GM23338 (cell line): ENCODE results near the gene EFNA4. TPM values are rescaled to one million over a fixed set of nuclear protein-coding genes. Genes with fewer than 3 reads are reported as not detected.

Experiments
- ATAC-seq: fragments of 200-7000 bp; cut with Tn5 transposase; 3 replicates; pipeline ENCODE4 v1.9.1; 2020
- DNase-seq: peaks from one replicate; pipeline ENCODE4 v3.0.0-alpha.2; 2015; ENCODE audit warnings: low spot score
- H2AFZ ChIP-seq: fragments of 200-600 bp; sonication (generic); 2 replicates; pipeline ENCODE4 v1.8.0; 2016; ENCODE audit warnings: antibody characterized with exemption, mild to moderate bottlenecking, moderate library complexity
- H3F3A ChIP-seq: fragments of 200-600 bp; sonication (generic); replicated peaks from 2 replicates; pipeline ENCODE4 v1.8.0; 2017; ENCODE audit warnings: antibody characterized with exemption, mixed run types, low read depth
- H3K27ac ChIP-seq: fragments of 200-600 bp; sonication (generic); 2 replicates; pipeline ENCODE4 v1.6.1; 2016; ENCODE audit warnings: low read depth
- H3K27me3 ChIP-seq: fragments of 200-600 bp; sonication (generic); 2 replicates; pipeline ENCODE4 v1.8.0; 2016; ENCODE audit warnings: mild to moderate bottlenecking, mixed run types, moderate library complexity; ENCODE audit not compliant: insufficient read depth
- H3K36me3 ChIP-seq: fragments of 200-600 bp; sonication (generic); 2 replicates; pipeline ENCODE4 v1.8.0; 2016; ENCODE audit warnings: mild to moderate bottlenecking; ENCODE audit not compliant: insufficient read depth
- H3K4me1 ChIP-seq: fragments of 200-600 bp; sonication (generic); 2 replicates; pipeline ENCODE4 v1.8.0; 2016; ENCODE audit warnings: mild to moderate bottlenecking, moderate library complexity; ENCODE audit not compliant: insufficient read depth
- H3K4me2 ChIP-seq: fragments of 200-600 bp; sonication (generic); 2 replicates; pipeline ENCODE4 v1.7.1; 2017; ENCODE audit warnings: mixed run types
- H3K4me3 ChIP-seq: fragments of 200-600 bp; sonication (generic); 2 replicates; pipeline ENCODE4 v1.6.1; 2016; ENCODE audit warnings: mixed run types
- H3K79me2 ChIP-seq: fragments of 200-600 bp; sonication (generic); replicated peaks from 2 replicates; pipeline ENCODE4 v1.8.0; 2017; ENCODE audit warnings: mild to moderate bottlenecking; ENCODE audit not compliant: insufficient read depth
- H3K9me2 ChIP-seq: fragments of 200-600 bp; sonication (generic); 2 replicates; pipeline ENCODE4 v1.8.0; 2017; ENCODE audit not compliant: insufficient read depth
- H4K20me1 ChIP-seq: fragments of 200-600 bp; sonication (generic); replicated peaks from 2 replicates; pipeline ENCODE4 v1.8.0; 2017; ENCODE audit warnings: mild to moderate bottlenecking; ENCODE audit not compliant: insufficient read depth
- H3K27ac Mint-ChIP-seq: 2 replicates; pipeline ENCODE4 v1.8.0; 2020; ENCODE audit warnings: inconsistent platforms, mild to moderate bottlenecking, moderate library complexity, mixed read lengths
- H3K27me3 Mint-ChIP-seq: 3 replicates; pipeline ENCODE4 v1.8.0; 2022; ENCODE audit warnings: low read depth, mild to moderate bottlenecking, moderate library complexity, mixed read lengths, inconsistent platforms; ENCODE audit not compliant: insufficient read depth, poor library complexity
- H3K36me3 Mint-ChIP-seq: 3 replicates; pipeline ENCODE4 v1.8.0; 2021; ENCODE audit warnings: low read depth, mild to moderate bottlenecking, inconsistent platforms, moderate library complexity, mixed read lengths
- H3K4me1 Mint-ChIP-seq: 3 replicates; pipeline ENCODE4 v1.8.0; 2020; ENCODE audit warnings: mild to moderate bottlenecking, inconsistent platforms, mixed read lengths
- H3K4me3 Mint-ChIP-seq: 3 replicates; pipeline ENCODE4 v1.8.0; 2021; ENCODE audit warnings: moderate library complexity, mild to moderate bottlenecking, inconsistent platforms, mixed read lengths
- H3K9me3 Mint-ChIP-seq: 3 replicates; pipeline ENCODE4 v1.8.0; 2020; ENCODE audit warnings: moderate library complexity, mild to moderate bottlenecking, inconsistent platforms, mixed read lengths
- CREB1 ChIP-seq: fragments of 250-450 bp; sonication (Bioruptor Pico); IDR thresholded peaks from 2 replicates; pipeline ENCODE4 v1.5.0; 2020; ENCODE audit warnings: low read depth, mild to moderate bottlenecking, moderate library complexity
- EZH2 ChIP-seq: fragments of 200-600 bp; sonication (generic); IDR thresholded peaks from one replicate; pipeline ENCODE4 v1.8.0; 2017; ENCODE audit warnings: antibody characterized with exemption, mild to moderate bottlenecking, low read depth; ENCODE audit not compliant: unreplicated experiment
- JUNB ChIP-seq: IDR thresholded peaks from one replicate; pipeline ENCODE4 v1.6.1; 2016; ENCODE audit warnings: antibody characterized with exemption; ENCODE audit not compliant: unreplicated experiment
- NANOG ChIP-seq: IDR thresholded peaks from 2 replicates; pipeline ENCODE4 v1.6.1; 2016; ENCODE audit warnings: antibody characterized with exemption, borderline replicate concordance
- STAT1 ChIP-seq: IDR thresholded peaks from one replicate; pipeline ENCODE4 v1.6.1; 2016; ENCODE audit warnings: antibody characterized with exemption; ENCODE audit not compliant: unreplicated experiment
- ZNF114 ChIP-seq: fragments of 250-450 bp; sonication (Bioruptor Pico); IDR thresholded peaks from 2 replicates; pipeline ENCODE4 v1.5.0; 2020; ENCODE audit warnings: mild to moderate bottlenecking, moderate library complexity
- polyA plus RNA-seq: library from polyadenylated mRNA; unstranded; fragments of >200 nt; fragmentation: Nextera tagmentation; extraction: Ambion mirVana; gene quantifications from 2 replicates; pipeline ENCODE4 v1.2.1, GENCODE V29; 2016
- total RNA-seq: library from RNA; depleted of rRNA; stranded (reverse); fragments of >200 nt; shearing (Covaris generic); gene quantifications from 2 replicates; pipeline ENCODE4 v1.2.3, GENCODE V29; 2014
- TF ChIP-seq, protein P1 (sequence below): fragments of 250-450 bp; sonication (Bioruptor Pico); IDR thresholded peaks from 2 replicates; pipeline ENCODE4 v1.5.0; 2020; ENCODE audit warnings: mild to moderate bottlenecking, moderate library complexity
- TF ChIP-seq, protein P2 (sequence below), 2 experiments: fragments of 200-600 bp in 1 of 2; sonication (generic) in 1 of 2; conservative IDR thresholded peaks; 2 replicates each; pipeline versions ENCODE4 v1.5.1 to v1.6.1; 2016 to 2017; ENCODE audit warnings: antibody characterized with exemption in 2 of 2, low read depth in 2 of 2, mild to moderate bottlenecking in 2 of 2, moderate library complexity in 1 of 2
- TF ChIP-seq, protein P3 (sequence below): IDR thresholded peaks from one replicate; pipeline ENCODE4 v1.6.1; 2018; ENCODE audit warnings: antibody characterized with exemption; ENCODE audit not compliant: unreplicated experiment

Gene EFNA4
- total and polyA plus RNA-seq, 2 experiments from 2014 or later = 11.1 to 22.9 TPM

DNA sequence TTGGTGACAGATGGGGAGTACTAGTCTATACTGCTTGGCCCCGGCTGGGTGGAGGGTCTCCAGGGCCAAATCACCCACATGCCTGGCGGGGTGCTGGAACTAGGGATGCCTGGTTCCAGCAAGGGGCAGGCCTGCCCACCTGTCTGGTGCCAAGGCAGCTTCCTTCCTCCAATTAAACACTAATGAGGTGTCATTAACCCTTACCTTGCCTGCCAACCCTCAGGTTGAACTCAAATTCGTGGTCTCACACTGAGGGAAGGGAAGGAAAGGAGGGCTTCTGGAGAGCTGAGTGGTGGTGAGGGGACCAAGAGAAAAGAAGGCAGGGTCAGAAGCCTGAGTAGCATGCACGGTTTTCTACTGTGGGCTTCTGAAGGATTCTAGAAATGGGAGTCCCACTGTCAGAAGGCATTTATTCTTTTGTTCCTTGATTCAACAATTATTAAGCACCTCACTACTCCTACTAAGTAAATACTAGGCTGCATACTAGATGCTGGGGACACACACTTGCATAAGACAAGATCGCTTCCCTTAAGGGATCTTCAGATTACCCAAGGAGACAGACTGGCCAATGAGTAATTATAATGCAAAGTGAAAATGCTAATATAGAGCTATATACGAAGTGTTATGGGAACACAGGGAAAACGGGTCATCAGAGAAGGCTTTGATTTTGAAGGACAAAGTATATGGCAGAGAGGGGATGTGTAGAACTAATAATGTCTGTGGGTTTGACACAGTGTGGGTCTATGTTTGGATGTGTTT, 9.2 kb downstream of the EFNA4 start (continued):
- TF ChIP-seq, protein P1, sequence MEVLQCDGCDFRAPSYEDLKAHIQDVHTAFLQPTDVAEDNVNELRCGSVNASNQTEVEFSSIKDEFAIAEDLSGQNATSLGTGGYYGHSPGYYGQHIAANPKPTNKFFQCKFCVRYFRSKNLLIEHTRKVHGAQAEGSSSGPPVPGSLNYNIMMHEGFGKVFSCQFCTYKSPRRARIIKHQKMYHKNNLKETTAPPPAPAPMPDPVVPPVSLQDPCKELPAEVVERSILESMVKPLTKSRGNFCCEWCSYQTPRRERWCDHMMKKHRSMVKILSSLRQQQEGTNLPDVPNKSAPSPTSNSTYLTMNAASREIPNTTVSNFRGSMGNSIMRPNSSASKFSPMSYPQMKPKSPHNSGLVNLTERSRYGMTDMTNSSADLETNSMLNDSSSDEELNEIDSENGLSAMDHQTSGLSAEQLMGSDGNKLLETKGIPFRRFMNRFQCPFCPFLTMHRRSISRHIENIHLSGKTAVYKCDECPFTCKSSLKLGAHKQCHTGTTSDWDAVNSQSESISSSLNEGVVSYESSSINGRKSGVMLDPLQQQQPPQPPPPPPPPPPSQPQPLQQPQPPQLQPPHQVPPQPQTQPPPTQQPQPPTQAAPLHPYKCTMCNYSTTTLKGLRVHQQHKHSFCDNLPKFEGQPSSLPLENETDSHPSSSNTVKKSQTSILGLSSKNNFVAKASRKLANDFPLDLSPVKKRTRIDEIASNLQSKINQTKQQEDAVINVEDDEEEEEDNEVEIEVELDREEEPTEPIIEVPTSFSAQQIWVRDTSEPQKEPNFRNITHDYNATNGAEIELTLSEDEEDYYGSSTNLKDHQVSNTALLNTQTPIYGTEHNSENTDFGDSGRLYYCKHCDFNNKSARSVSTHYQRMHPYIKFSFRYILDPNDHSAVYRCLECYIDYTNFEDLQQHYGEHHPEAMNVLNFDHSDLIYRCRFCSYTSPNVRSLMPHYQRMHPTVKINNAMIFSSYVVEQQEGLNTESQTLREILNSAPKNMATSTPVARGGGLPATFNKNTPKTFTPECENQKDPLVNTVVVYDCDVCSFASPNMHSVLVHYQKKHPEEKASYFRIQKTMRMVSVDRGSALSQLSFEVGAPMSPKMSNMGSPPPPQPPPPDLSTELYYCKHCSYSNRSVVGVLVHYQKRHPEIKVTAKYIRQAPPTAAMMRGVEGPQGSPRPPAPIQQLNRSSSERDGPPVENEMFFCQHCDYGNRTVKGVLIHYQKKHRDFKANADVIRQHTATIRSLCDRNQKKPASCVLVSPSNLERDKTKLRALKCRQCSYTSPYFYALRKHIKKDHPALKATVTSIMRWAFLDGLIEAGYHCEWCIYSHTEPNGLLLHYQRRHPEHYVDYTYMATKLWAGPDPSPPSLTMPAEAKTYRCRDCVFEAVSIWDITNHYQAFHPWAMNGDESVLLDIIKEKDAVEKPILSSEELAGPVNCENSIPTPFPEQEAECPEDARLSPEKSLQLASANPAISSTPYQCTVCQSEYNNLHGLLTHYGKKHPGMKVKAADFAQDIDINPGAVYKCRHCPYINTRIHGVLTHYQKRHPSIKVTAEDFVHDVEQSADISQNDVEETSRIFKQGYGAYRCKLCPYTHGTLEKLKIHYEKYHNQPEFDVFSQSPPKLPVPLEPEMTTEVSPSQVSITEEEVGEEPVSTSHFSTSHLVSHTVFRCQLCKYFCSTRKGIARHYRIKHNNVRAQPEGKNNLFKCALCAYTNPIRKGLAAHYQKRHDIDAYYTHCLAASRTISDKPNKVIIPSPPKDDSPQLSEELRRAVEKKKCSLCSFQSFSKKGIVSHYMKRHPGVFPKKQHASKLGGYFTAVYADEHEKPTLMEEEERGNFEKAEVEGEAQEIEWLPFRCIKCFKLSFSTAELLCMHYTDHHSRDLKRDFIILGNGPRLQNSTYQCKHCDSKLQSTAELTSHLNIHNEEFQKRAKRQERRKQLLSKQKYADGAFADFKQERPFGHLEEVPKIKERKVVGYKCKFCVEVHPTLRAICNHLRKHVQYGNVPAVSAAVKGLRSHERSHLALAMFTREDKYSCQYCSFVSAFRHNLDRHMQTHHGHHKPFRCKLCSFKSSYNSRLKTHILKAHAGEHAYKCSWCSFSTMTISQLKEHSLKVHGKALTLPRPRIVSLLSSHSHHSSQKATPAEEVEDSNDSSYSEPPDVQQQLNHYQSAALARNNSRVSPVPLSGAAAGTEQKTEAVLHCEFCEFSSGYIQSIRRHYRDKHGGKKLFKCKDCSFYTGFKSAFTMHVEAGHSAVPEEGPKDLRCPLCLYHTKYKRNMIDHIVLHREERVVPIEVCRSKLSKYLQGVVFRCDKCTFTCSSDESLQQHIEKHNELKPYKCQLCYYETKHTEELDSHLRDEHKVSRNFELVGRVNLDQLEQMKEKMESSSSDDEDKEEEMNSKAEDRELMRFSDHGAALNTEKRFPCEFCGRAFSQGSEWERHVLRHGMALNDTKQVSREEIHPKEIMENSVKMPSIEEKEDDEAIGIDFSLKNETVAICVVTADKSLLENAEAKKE = no peak
- no peak for TF ChIP-seq JUNB
- TF ChIP-seq, protein P2, sequence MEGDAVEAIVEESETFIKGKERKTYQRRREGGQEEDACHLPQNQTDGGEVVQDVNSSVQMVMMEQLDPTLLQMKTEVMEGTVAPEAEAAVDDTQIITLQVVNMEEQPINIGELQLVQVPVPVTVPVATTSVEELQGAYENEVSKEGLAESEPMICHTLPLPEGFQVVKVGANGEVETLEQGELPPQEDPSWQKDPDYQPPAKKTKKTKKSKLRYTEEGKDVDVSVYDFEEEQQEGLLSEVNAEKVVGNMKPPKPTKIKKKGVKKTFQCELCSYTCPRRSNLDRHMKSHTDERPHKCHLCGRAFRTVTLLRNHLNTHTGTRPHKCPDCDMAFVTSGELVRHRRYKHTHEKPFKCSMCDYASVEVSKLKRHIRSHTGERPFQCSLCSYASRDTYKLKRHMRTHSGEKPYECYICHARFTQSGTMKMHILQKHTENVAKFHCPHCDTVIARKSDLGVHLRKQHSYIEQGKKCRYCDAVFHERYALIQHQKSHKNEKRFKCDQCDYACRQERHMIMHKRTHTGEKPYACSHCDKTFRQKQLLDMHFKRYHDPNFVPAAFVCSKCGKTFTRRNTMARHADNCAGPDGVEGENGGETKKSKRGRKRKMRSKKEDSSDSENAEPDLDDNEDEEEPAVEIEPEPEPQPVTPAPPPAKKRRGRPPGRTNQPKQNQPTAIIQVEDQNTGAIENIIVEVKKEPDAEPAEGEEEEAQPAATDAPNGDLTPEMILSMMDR (conservative IDR thresholded peaks at IDR 0.05; ENCODE audit: low read depth in 2 of 2) = no peak

DNA sequence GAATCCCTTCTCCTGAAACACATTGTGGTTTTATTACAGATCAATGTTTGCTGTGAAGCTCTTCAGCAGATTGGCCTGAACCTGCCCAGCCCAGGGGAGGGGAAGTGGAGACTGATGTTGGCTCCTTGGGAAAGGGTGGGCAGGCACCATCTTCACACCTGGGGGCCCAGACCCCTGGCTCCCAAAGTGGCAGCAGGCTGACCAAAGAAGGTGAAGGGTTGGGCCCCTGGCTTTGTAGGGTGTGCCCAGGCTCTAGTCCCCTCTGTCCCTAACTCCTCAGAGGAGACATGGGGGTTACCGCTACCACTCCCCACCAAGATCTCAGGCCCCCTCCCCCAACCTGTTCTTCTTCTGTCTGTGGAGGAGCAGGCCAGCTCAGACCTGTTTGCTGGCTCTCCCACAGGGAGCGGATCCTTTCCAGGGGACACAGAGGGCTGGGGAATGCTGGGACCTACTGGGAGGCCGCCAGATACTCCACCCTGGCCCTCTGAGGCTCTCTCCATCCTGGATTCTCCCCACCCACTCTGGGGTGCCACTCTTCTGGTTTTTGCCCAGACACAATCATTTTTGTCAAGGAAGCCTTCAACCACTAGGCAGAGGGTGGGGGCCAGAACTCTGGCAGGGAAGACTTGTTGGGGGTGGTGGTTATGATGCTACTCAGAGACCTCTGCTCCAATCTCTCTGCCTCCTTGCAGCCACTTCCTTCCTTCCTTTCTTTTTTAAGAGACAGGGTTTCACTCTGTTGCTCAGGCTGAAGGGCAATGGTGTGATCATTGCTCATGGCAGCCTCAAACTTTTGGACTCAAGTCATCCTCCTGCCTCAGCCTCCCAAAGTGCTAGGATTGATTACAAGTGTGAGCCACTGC, 10.1 kb downstream of the EFNA4 start:
- Mint-ChIP-seq H3K9me3 (no peaks in the 10 kb centered on the region), H3K36me3 (peaks cover 4% of the 10 kb centered on the region), H3K27me3 (peaks cover 44% of the 10 kb centered on the region), H3K4me3 (peak overlapping the region; percentile 21; the same call in 1 of the 3 replicates), H3K27ac (no peak overlapping the region), H3K4me1 (peaks cover 36% of the 10 kb centered on the region)
- Histone ChIP-seq H3K79me2 (no peaks in the 10 kb centered on the region), H2AFZ (no peak overlapping the region), H3K36me3 (no peaks in the 10 kb centered on the region), H3K4me2 (peak overlapping the region; percentile 72), H3F3A (peaks cover 17% of the 10 kb centered on the region), H4K20me1 (peaks cover 3% of the 10 kb centered on the region), H3K27ac (no peak overlapping the region), H3K4me1 (peaks cover 23% of the 10 kb centered on the region), H3K27me3 (peaks cover 56% of the 10 kb centered on the region), H3K9me2 (no peaks in the 10 kb centered on the region), H3K4me3 (no peak overlapping the region)
- DNase-seq (no peak), ATAC-seq (no peak)
- TF ChIP-seq NANOG (no peak), STAT1 (no peak), EZH2 (no peak), ZNF114 (CRISPR knock-in tag) (no peak), CREB1 (CRISPR knock-in tag) (no peak)
- TF ChIP-seq, protein P3, sequence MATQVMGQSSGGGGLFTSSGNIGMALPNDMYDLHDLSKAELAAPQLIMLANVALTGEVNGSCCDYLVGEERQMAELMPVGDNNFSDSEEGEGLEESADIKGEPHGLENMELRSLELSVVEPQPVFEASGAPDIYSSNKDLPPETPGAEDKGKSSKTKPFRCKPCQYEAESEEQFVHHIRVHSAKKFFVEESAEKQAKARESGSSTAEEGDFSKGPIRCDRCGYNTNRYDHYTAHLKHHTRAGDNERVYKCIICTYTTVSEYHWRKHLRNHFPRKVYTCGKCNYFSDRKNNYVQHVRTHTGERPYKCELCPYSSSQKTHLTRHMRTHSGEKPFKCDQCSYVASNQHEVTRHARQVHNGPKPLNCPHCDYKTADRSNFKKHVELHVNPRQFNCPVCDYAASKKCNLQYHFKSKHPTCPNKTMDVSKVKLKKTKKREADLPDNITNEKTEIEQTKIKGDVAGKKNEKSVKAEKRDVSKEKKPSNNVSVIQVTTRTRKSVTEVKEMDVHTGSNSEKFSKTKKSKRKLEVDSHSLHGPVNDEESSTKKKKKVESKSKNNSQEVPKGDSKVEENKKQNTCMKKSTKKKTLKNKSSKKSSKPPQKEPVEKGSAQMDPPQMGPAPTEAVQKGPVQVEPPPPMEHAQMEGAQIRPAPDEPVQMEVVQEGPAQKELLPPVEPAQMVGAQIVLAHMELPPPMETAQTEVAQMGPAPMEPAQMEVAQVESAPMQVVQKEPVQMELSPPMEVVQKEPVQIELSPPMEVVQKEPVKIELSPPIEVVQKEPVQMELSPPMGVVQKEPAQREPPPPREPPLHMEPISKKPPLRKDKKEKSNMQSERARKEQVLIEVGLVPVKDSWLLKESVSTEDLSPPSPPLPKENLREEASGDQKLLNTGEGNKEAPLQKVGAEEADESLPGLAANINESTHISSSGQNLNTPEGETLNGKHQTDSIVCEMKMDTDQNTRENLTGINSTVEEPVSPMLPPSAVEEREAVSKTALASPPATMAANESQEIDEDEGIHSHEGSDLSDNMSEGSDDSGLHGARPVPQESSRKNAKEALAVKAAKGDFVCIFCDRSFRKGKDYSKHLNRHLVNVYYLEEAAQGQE = no peak
